H4 (cell line): ENCODE results near the gene TTC28. TPM values are rescaled to one million over a fixed set of nuclear protein-coding genes. Genes with fewer than 3 reads are reported as not detected.

ENCODE experiments used
- DNase-seq: peaks from one replicate; pipeline ENCODE4 v3.0.0-alpha.2; 2015; ENCODE audit warnings: low spot score
- total RNA-seq: library from RNA; depleted of rRNA; stranded (reverse); fragments of >200 nt; shearing (Covaris generic); gene quantifications from 2 replicates; pipeline ENCODE4 v1.2.3, GENCODE V29; 2014

TTC28 gene
- total RNA-seq, 1 experiment from 2014 or later = 0.23 TPM

- no peak for DNase-seq
These were observed 322.4 kb downstream of the TTC28 start for GRCh38 chr22:28357193-28357592.

GRCh38 chr22:28351476-28351875, 328.2 kb downstream of the TTC28 start:
- no peak for DNase-seq

- no peak for DNase-seq
These were observed 330.7 kb downstream of the TTC28 start for GRCh38 chr22:28348613-28349609.

- DNase-seq = no peak
These were observed 333.3 kb downstream of the TTC28 start for GRCh38 chr22:28346308-28346707.

GRCh38 chr22:28344918-28345703, 334.5 kb downstream of the TTC28 start:
- DNase-seq = no peak

GRCh38 chr22:28341001-28341400, 338.6 kb downstream of the TTC28 start:
- DNase-seq = no peak

- no peak for DNase-seq
These were observed 346.6 kb downstream of the TTC28 start for GRCh38 chr22:28333088-28333487.

- DNase-seq = no peak
These were observed 347.2 kb downstream of the TTC28 start for GRCh38 chr22:28332410-28332809.

- no peak for DNase-seq
These were observed 347.9 kb downstream of the TTC28 start for GRCh38 chr22:28331695-28332094.

GRCh38 chr22:28329186-28330073, 350.2 kb downstream of the TTC28 start:
- DNase-seq = no peak

GRCh38 chr22:28328756-28329155, 350.9 kb downstream of the TTC28 start:
- DNase-seq = no peak

- DNase-seq = no peak
These were observed 363.6 kb downstream of the TTC28 start for GRCh38 chr22:28316014-28316413.

GRCh38 chr22:28314959-28315358, 364.7 kb downstream of the TTC28 start:
- no peak for DNase-seq

- DNase-seq = no peak
These were observed 369.3 kb downstream of the TTC28 start for GRCh38 chr22:28310299-28310698.

- no peak for DNase-seq
These were observed 379.9 kb downstream of the TTC28 start for GRCh38 chr22:28299753-28300152.

GRCh38 chr22:28299309-28299708, 380.3 kb downstream of the TTC28 start:
- DNase-seq = no peak

GRCh38 chr22:28297504-28297903, 382.1 kb downstream of the TTC28 start:
- peak; percentile 5 for DNase-seq

GRCh38 chr22:28296452-28296851, 383.2 kb downstream of the TTC28 start:
- DNase-seq = no peak

- DNase-seq = no peak
These were observed 396.5 kb downstream of the TTC28 start for GRCh38 chr22:28283068-28283654.

GRCh38 chr22:28282405-28283067, 397.1 kb downstream of the TTC28 start:
- no peak for DNase-seq

GRCh38 chr22:28279888-28280287, 399.8 kb downstream of the TTC28 start:
- no peak for DNase-seq
